DOHH2 (cell line): ENCODE measurements around the gene TMCO4.

ENCODE experiments used
- H3F3A ChIP-seq: fragments of 200-600 bp; sonication (generic), shearing (Covaris generic); 2 replicates; pipeline ENCODE4 v1.6.0; 2016; ENCODE audit warnings: antibody characterized with exemption, mild to moderate bottlenecking; ENCODE audit not compliant: control insufficient read depth, insufficient read depth
- H3K27ac ChIP-seq: fragments of 200-600 bp; sonication (generic); 2 replicates; pipeline ENCODE4 v1.5.1; 2014; ENCODE audit warnings: low read depth, mild to moderate bottlenecking, low read length, moderate library complexity
- H3K27me3 ChIP-seq: fragments of 200-600 bp; sonication (generic); 2 replicates; pipeline ENCODE4 v1.6.1; 2014; ENCODE audit warnings: mild to moderate bottlenecking, low read length, mixed read lengths; ENCODE audit not compliant: control insufficient read depth
- H3K36me3 ChIP-seq: fragments of 200-600 bp; sonication (generic); 2 replicates; pipeline ENCODE4 v1.6.1; 2014; ENCODE audit warnings: mild to moderate bottlenecking, low read length, moderate library complexity, mixed read lengths; ENCODE audit not compliant: control insufficient read depth
- H3K4me1 ChIP-seq: fragments of 200-600 bp; sonication (generic); 2 replicates; pipeline ENCODE4 v1.6.1; 2014; ENCODE audit warnings: mild to moderate bottlenecking, low read length, mixed read lengths; ENCODE audit not compliant: control insufficient read depth
- H3K4me2 ChIP-seq: fragments of 200-600 bp; sonication (generic); 2 replicates; pipeline ENCODE4 v1.6.0; 2014; ENCODE audit warnings: mild to moderate bottlenecking, low read length, moderate library complexity
- H3K4me3 ChIP-seq: fragments of 200-600 bp; sonication (generic); 2 replicates; pipeline ENCODE4 v1.5.1; 2014; ENCODE audit warnings: mild to moderate bottlenecking, low read length, mixed read lengths
- H3K79me2 ChIP-seq: fragments of 200-600 bp; sonication (generic); 2 replicates; pipeline ENCODE4 v1.6.1; 2014; ENCODE audit warnings: mild to moderate bottlenecking, low read length, mixed read lengths; ENCODE audit not compliant: control insufficient read depth
- H3K9me2 ChIP-seq: fragments of 200-600 bp; sonication (generic); replicated peaks from 2 replicates; pipeline ENCODE4 v1.6.1; 2014; ENCODE audit warnings: mild to moderate bottlenecking, low read length, mixed read lengths; ENCODE audit not compliant: control insufficient read depth
- H3K9me3 ChIP-seq: fragments of 200-600 bp; sonication (generic); 2 replicates; pipeline ENCODE4 v1.6.1; 2014; ENCODE audit warnings: antibody characterized with exemption, low read length, mixed read lengths; ENCODE audit not compliant: control insufficient read depth, insufficient read depth
- H4K20me1 ChIP-seq: fragments of 200-600 bp; sonication (generic); 2 replicates; pipeline ENCODE4 v1.6.0; 2014; ENCODE audit warnings: low read depth, mild to moderate bottlenecking, antibody characterized with exemption, low read length, moderate library complexity; ENCODE audit not compliant: control insufficient read depth, insufficient read depth
- EZH2phosphoT487 ChIP-seq: fragments of 200-600 bp; sonication (generic); IDR thresholded peaks from 2 replicates; pipeline ENCODE4 v1.6.1; 2017; ENCODE audit warnings: borderline replicate concordance, mild to moderate bottlenecking, antibody characterized with exemption, low read length, moderate library complexity, mixed read lengths
- TF ChIP-seq, protein P1 (sequence below): fragments of 200-600 bp; sonication (generic); IDR thresholded peaks from one replicate; pipeline ENCODE4 v1.5.1; 2014; ENCODE audit warnings: antibody characterized with exemption, mild to moderate bottlenecking, low read depth, low read length; ENCODE audit not compliant: poor library complexity, severe bottlenecking

Gene TMCO4

DNA sequence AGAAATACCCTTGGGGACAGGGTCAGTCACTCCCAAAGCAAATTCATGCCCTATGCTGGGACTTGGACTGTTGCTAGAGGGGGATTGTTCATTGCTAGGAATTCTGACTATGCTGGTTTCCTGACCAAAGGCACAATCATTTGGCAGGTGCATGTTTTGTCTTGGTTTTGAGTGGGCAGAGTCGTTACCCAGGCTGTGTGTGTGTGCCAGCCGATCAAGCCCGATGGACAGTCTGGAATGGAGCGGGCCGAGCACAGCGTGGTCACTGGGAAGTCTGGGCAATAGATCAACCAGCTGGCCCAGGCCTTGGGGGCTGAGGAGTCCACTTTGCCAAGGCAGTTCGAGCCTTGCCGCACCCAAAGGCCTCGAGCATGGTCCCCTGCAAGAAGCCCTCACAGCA lies 74.1 kb downstream of the TMCO4 start:
- Histone ChIP-seq H4K20me1 (no peaks in the 10 kb centered on the region), H3K9me2 (no peaks in the 10 kb centered on the region), H3K27me3 (no peaks in the 10 kb centered on the region), H3K9me3 (peaks cover 6% of the 10 kb centered on the region; the same call in 1 of the 2 replicates), H3K79me2 (no peaks in the 10 kb centered on the region), H3K4me1 (no peaks in the 10 kb centered on the region), H3K36me3 (no peaks in the 10 kb centered on the region), H3F3A (no peaks in the 10 kb centered on the region), H3K4me3 (no peak overlapping the region), H3K4me2 (no peak overlapping the region), H3K27ac (no peak overlapping the region)
- TF ChIP-seq EZH2phosphoT487: no peak
- TF ChIP-seq, protein P1, sequence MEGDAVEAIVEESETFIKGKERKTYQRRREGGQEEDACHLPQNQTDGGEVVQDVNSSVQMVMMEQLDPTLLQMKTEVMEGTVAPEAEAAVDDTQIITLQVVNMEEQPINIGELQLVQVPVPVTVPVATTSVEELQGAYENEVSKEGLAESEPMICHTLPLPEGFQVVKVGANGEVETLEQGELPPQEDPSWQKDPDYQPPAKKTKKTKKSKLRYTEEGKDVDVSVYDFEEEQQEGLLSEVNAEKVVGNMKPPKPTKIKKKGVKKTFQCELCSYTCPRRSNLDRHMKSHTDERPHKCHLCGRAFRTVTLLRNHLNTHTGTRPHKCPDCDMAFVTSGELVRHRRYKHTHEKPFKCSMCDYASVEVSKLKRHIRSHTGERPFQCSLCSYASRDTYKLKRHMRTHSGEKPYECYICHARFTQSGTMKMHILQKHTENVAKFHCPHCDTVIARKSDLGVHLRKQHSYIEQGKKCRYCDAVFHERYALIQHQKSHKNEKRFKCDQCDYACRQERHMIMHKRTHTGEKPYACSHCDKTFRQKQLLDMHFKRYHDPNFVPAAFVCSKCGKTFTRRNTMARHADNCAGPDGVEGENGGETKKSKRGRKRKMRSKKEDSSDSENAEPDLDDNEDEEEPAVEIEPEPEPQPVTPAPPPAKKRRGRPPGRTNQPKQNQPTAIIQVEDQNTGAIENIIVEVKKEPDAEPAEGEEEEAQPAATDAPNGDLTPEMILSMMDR: no peak

DNA sequence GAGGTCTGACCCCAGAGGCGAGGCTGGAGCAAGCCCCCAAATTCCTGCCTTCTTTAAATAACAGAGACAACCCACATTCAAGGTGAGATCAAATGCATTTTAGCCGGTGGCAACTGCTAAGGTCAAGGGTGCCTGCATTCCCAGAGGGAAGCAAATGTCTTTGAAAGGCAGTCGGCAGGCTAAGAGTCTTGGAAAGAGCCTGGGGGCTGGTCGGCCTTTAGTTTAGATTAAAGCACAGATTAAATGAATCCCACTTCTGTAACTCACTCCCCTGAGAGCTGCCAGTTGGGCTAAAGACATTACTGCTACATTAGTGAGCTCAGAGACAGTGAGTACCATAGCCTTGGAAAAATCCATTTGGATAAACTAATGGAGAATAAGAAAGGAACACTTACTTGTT lies 75.8 kb downstream of the TMCO4 start:
- Histone ChIP-seq H3F3A (no peaks in the 10 kb centered on the region), H3K27ac (no peak overlapping the region), H3K36me3 (no peaks in the 10 kb centered on the region), H3K79me2 (no peaks in the 10 kb centered on the region), H3K4me3 (no peak overlapping the region), H3K4me1 (no peaks in the 10 kb centered on the region), H3K9me3 (no peaks in the 10 kb centered on the region), H3K4me2 (no peak overlapping the region), H3K9me2 (no peaks in the 10 kb centered on the region), H3K27me3 (no peaks in the 10 kb centered on the region), H4K20me1 (no peaks in the 10 kb centered on the region)
- no peak for TF ChIP-seq EZH2phosphoT487
- TF ChIP-seq, protein P1: no peak

DNA sequence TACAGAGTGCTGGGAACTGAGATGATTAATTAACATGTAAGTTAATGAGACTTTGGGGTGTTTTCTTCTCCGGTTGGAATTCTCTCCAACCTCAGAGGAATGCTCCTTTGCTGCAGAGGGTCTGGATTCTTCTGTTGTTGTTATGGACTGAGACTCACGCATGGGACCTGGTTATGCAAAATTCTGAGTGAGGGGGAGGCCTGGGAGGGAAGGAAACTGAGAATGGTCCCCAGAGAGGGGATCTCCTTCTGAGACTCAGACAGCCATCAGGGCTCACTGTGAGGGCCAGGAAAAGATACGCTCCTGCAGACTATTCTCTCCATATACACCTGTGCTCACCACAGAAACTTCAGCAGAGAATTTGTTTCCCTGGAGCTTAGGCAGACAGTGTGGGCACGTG lies 78.7 kb downstream of the TMCO4 start:
- Histone ChIP-seq H3K4me1 (no peaks in the 10 kb centered on the region), H3K27ac (no peak overlapping the region), H4K20me1 (no peaks in the 10 kb centered on the region), H3K9me2 (no peaks in the 10 kb centered on the region), H3K79me2 (no peaks in the 10 kb centered on the region), H3K4me2 (no peak overlapping the region), H3F3A (no peaks in the 10 kb centered on the region), H3K9me3 (no peaks in the 10 kb centered on the region), H3K4me3 (no peak overlapping the region), H3K27me3 (no peaks in the 10 kb centered on the region), H3K36me3 (no peaks in the 10 kb centered on the region)
- no peak for TF ChIP-seq EZH2phosphoT487
- TF ChIP-seq, protein P1: no peak

DNA sequence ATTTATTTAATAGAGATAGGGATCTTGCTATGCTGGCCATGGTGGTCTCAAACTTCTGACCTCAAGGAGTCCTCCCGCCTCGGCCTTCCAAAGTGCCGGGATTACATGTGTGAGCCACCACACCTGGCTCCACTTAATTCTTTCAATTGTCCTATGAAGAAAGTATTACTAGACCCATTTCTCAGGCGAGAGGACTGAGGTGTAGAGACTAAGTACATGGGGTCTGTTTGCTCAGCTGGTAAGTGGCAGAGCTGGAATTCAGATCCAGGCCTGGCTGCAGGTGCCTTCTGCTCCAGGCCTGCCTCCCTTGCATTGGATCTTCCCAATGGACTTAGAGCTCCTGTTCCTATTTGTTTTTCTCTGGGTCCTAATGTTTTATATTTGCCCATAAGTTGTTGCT lies 79.5 kb downstream of the TMCO4 start:
- Histone ChIP-seq H3K79me2 (no peaks in the 10 kb centered on the region), H3K4me1 (no peaks in the 10 kb centered on the region), H3K4me3 (no peak overlapping the region), H3K27me3 (no peaks in the 10 kb centered on the region), H4K20me1 (no peaks in the 10 kb centered on the region), H3K36me3 (no peaks in the 10 kb centered on the region), H3K9me3 (no peaks in the 10 kb centered on the region), H3K9me2 (no peaks in the 10 kb centered on the region), H3F3A (no peaks in the 10 kb centered on the region), H3K4me2 (no peak overlapping the region), H3K27ac (no peak overlapping the region)
- no peak for TF ChIP-seq EZH2phosphoT487
- TF ChIP-seq, protein P1: no peak
